ENCODE results near the gene SLC34A1. TPM values are rescaled to one million over a fixed set of nuclear protein-coding genes. Genes with fewer than 3 reads are reported as not detected.

The SLC34A1 gene
- total RNA-seq, 1 experiment from 2014 or later = not detected

DNA sequence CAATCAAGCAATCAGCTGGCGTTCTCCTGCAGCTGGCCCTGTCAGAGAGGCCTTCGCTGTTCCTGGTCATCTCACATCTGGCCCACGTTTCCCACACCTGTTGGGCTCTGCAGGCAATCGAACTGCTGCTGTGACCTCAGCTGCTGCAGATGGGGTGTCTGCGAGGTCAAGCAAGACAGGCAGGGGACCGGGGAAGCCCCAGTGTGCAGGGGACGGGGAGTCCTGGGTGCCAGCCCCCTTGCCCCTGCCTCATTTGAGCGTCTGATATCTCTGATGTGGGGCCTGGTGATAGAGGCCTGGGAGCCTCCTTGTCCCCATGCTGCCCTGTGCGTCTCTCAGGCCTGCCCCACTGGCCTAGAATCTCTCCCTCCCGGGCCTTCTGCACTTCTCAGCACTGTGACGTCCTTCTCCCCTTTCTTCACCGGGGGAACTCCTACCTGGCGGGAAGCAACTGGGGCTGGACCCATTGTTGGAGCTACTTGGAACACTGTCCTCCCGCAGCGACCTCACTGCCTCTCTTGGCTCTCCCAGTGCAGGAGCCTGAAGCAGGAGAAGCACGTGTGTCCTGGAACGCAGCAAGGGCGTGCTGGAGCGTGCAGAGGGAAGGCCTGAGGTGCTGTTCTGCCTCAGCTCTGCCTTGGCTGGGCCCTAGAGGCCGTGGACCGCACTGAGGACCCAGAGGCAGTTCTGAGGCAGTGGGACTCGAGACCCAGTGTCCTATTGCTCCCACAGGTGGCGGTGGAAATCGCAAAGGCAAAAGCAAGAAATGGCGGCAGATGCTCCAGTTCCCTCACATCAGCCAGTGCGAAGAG is 46.1 kb downstream of the SLC34A1 start:
- intact Hi-C loops (cut with micrococcal nuclease; ENCODE audit: unreplicated experiment) = no loop called here
- Histone ChIP-seq H3K4me1 (ENCODE audit: insufficient read depth, low read length, poor library complexity, severe bottlenecking) (peaks cover 13% of the 10 kb centered on the region), H3K27ac (ENCODE audit: low read depth, low read length, poor library complexity, severe bottlenecking) (no peak overlapping the region), H3K9me3 (ENCODE audit: low read depth, low read length, poor library complexity, severe bottlenecking) (no peaks in the 10 kb centered on the region), H3K4me3 (ENCODE audit: low read depth, low read length, poor library complexity, severe bottlenecking) (no peak overlapping the region), H3K36me3 (ENCODE audit: insufficient read depth, low read length, poor library complexity, severe bottlenecking) (peaks cover 22% of the 10 kb centered on the region), H3K27me3 (replicated peaks; ENCODE audit: insufficient read depth, low read depth, low read length, poor library complexity) (no peaks in the 10 kb centered on the region)
- no peak for DNase-seq (ENCODE audit: low spot score)
- ChIA-PET CTCF (no interaction called here), POLR2A (ENCODE audit: low non-redundant PET) (no interaction called here)
- no peak for TF ChIP-seq EZH2 (IDR thresholded peaks at IDR 0.05; ENCODE audit: borderline replicate concordance, low read depth, low read length, poor library complexity, severe bottlenecking)
- TF ChIP-seq, protein P1, sequence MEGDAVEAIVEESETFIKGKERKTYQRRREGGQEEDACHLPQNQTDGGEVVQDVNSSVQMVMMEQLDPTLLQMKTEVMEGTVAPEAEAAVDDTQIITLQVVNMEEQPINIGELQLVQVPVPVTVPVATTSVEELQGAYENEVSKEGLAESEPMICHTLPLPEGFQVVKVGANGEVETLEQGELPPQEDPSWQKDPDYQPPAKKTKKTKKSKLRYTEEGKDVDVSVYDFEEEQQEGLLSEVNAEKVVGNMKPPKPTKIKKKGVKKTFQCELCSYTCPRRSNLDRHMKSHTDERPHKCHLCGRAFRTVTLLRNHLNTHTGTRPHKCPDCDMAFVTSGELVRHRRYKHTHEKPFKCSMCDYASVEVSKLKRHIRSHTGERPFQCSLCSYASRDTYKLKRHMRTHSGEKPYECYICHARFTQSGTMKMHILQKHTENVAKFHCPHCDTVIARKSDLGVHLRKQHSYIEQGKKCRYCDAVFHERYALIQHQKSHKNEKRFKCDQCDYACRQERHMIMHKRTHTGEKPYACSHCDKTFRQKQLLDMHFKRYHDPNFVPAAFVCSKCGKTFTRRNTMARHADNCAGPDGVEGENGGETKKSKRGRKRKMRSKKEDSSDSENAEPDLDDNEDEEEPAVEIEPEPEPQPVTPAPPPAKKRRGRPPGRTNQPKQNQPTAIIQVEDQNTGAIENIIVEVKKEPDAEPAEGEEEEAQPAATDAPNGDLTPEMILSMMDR (conservative IDR thresholded peaks at IDR 0.05; ENCODE audit: low read depth, low read length) = no peak
- BruUV-seq (replicated peaks) = no TSS peak

DNA sequence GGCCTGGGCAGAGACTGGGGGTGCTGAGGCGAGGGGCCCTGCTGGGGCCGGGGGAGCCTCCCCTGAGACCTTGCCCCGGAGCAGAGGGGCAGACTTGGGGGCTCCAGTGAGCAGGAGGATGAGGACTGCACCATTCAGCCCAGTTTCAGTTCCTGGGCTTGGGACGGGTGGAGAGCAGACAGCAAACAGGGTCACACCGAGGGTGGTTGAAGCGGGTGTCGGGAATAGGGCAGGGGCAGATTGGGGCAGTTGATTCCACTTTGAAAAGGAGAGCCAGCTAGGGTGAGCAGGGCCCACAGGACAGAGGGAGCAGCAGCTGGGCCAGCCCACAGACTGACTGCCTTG is 46.7 kb downstream of the SLC34A1 start:
- TF ChIP-seq, protein P1 (conservative IDR thresholded peaks at IDR 0.05; ENCODE audit: low read depth, low read length) = no peak
- TF ChIP-seq EZH2 (IDR thresholded peaks at IDR 0.05; ENCODE audit: borderline replicate concordance, low read depth, low read length, poor library complexity, severe bottlenecking) = no peak
- Histone ChIP-seq H3K4me3 (ENCODE audit: low read depth, low read length, poor library complexity, severe bottlenecking) (no peak overlapping the region), H3K27me3 (replicated peaks; ENCODE audit: insufficient read depth, low read depth, low read length, poor library complexity) (no peaks in the 10 kb centered on the region), H3K36me3 (ENCODE audit: insufficient read depth, low read length, poor library complexity, severe bottlenecking) (peaks cover 26% of the 10 kb centered on the region), H3K4me1 (ENCODE audit: insufficient read depth, low read length, poor library complexity, severe bottlenecking) (peaks cover 9% of the 10 kb centered on the region), H3K27ac (ENCODE audit: low read depth, low read length, poor library complexity, severe bottlenecking) (no peak overlapping the region), H3K9me3 (ENCODE audit: low read depth, low read length, poor library complexity, severe bottlenecking) (no peaks in the 10 kb centered on the region)
- ChIA-PET CTCF (no interaction called here), POLR2A (ENCODE audit: low non-redundant PET) (no interaction called here)
- intact Hi-C loops (cut with micrococcal nuclease; ENCODE audit: unreplicated experiment) = no loop called here
- no peak for DNase-seq (ENCODE audit: low spot score)
- BruUV-seq (replicated peaks) = no TSS peak

DNA sequence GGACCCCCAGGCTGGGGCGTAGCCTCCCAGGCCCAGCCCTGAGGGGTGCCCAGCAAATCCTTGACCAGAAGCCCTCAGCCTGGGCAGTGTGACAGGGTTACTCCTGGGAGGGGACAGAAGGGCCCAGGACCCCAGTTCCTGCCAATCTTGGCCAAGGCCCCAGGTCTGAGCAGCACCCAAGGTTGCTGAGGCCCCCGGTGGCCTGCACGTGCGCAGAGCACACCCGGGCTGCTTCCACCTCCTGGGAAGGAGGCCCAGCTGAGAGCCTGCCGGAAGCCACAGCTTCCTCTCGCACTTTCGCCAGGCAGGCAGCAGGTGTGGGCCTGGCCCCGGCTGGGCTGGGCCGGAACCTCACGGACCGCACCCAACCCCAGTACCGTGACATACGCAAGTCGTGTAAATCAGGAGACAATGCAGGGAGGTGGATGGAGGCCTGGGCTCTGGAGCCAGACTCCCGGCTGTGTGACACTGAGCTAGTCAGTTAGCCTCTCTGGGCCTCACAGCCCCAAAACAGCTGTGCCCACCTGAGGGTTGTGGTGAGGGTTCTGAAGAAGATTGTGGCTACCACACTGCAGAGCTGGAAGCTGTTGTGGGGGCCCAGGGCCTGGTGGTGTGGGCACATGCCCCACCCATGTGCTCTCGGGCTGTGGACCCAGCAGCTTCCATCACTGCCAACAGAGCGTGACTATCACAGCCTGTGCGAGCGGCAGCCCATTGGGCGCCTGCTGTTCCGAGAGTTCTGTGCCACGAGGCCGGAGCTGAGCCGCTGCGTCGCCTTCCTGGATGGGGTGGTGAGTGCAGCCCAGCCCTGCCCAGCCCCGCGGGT is 47.3 kb downstream of the SLC34A1 start:
- DNase-seq (ENCODE audit: low spot score) = no peak

More for the DNA sequence above, 47.3 kb downstream of the SLC34A1 start:
- TF ChIP-seq, protein P1 (conservative IDR thresholded peaks at IDR 0.05; ENCODE audit: low read depth, low read length) = no peak
- TF ChIP-seq EZH2 (IDR thresholded peaks at IDR 0.05; ENCODE audit: borderline replicate concordance, low read depth, low read length, poor library complexity, severe bottlenecking) = no peak
- POLR2A ChIA-PET (ENCODE audit: low non-redundant PET) = no interaction called here
- peaks cover 9% of the 10 kb centered on the region for H3K4me1 ChIP-seq (ENCODE audit: insufficient read depth, low read length, poor library complexity, severe bottlenecking)
- peaks cover 26% of the 10 kb centered on the region for H3K36me3 ChIP-seq (ENCODE audit: insufficient read depth, low read length, poor library complexity, severe bottlenecking)
- BruUV-seq (replicated peaks) = no TSS peak
- intact Hi-C loops (cut with micrococcal nuclease; ENCODE audit: unreplicated experiment) = no loop called here
- no peak overlapping the region for H3K4me3 ChIP-seq (ENCODE audit: low read depth, low read length, poor library complexity, severe bottlenecking)
- H3K27me3 ChIP-seq (replicated peaks; ENCODE audit: insufficient read depth, low read depth, low read length, poor library complexity) = no peaks in the 10 kb centered on the region
- H3K9me3 ChIP-seq (ENCODE audit: low read depth, low read length, poor library complexity, severe bottlenecking) = no peaks in the 10 kb centered on the region
- H3K27ac ChIP-seq (ENCODE audit: low read depth, low read length, poor library complexity, severe bottlenecking) = no peak overlapping the region
- CTCF ChIA-PET = no interaction called here

Data from A673 (cell line).